Activated CD8-positive, alpha-beta memory T cell treated with anti-CD3 and anti-CD28 coated beads, Interleukin-2, amount 50 U/mL, for 48 hours (primary cell): ENCODE data around the gene HOXA13.

ENCODE experiments used
- DNase-seq: peaks from one replicate; pipeline ENCODE4 v3.0.0-alpha.2; 2020

HOXA13 gene

DNA sequence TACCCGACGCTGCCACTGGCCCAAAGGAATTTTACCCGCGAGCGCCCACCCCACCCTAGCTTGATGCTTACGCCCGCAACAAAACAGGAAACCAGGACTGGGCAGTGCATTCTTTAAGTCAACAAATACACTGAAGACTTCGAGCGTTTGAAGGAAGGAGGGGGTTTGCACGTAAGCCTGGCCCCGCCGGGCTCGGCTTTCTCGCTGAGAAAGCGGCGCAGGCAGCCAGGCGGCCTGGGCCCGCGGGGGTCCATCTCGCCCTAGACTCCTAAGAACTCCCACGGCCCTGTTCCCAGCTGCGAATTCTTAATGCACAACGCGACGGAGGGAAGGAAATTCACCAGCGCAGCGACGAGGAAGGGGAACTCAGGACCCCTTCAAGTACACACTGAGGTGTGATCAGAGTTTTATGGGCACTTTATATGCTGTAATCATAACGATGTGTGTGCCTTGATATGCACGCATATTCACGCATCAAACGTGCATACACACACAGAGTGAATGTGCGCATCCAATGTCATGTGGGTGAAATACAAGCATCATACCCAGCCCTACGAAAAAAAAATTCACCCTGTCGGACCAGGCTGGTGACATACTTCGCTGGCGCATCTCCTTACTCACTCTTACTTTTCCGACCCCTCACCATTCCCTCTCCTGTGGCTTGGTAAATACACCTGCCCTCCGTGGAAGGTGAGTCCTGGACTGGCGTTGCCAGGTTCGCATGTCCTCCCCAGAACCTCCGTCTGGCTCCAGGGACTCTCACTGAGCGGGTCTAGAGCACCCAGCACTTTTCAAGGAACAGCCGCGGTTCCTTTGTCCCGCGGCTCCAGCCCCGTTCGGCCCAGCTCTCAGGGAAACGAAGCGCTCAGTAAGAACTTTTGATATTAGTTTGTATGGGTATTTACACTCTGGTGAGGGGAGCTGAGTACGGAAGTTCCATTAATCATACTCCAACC is 5.7 kb upstream of the HOXA13 start:
- peak; percentile 48 for DNase-seq

DNA sequence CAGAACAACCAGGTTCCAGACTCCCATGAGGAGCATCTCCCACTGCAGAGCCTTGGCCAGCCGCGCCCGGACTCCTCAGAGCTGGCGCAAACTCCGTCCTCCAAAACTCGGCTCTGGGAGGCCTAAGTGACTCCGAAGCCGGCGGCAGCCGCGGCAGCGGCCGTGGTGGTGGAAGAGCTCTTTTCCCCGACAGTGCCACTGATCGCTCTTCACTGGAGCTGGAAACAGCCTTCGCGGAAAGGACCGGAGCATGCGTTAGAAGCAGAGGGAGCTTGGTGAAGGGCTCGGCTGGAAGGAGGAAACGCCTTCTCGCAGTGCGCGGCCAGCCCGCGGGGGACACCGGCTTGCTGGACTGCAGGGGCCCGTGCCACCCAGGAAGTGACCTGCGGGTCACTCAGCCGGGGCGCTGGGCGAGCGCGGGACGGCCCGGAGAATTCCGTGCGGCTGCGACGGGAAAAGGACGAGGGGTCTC is 5.0 kb upstream of the HOXA13 start:
- DNase-seq, result peak; percentile 56

DNA sequence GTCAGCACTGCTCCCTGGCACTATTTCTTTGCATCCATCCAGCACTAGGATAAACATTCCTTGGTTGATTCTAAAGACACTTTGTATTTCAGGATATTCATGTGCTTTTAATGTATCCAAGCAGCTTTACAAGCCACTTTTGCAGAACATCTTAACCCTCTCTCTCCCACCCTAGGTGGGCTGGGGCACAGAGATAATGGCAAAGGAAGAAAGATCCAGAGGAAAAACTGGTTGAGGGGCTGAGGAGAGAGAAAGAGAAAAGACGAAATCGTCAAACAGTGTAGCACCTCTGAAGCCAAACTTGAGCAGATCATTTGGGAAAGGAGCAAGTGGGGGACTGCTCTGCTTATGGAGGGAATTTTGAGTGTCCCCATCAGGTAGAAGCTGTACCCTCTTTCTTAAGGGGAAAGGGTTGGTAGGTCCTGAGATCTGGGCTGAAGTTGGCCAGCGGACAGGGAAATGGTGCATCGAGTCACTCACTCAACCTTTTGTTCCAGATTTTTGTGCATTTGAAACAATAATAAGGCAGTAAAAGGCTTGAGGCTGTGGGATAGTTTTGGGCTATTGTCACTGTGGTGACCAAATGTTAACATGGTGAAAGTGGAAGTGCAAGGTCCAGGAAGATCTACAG is 4.2 kb upstream of the HOXA13 start:
- DNase-seq, result no peak

DNA sequence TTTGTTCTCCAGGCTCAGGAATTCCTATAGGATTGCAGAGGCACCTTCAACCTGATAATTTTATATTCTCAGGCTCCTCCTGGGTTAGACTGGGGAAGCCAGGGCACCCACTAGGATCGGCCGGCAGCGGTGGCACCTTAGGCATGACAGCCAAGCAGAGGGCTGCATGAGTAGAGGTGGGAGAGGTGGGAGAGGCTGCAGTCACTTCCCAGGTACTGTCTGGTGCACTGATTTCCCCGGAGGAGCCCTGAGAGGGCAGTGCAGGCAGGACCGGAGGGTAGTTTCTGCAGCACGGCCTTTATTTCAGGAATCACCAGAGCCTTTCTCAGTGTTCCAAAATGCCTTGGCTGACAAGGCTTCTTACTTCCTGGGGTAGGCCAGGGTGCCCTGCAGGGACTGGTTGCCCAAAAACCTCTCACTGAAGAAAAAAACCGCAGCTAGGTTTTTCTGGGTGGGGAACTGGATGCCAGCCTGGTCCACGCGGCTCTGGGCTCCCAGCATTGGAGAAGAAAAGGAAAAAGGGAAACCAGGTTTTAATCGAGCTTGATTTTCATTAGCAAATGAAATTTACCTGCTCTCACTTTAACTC is 3.6 kb upstream of the HOXA13 start:
- DNase-seq, result peak; percentile 40

DNA sequence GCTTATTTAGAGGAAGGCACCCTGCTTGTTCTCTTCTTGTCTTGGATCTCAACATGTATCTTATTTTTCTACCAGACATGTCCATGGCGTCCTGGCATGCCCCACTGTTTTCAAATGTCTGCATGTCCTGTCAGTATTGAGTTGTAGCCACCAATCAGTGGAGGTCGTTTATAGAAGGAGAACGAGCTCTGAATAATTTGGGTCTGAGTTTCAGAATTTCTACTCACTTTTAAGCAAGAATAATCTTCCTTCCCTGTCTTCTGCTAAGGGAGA is 2.9 kb upstream of the HOXA13 start:
- DNase-seq, result no peak

DNA sequence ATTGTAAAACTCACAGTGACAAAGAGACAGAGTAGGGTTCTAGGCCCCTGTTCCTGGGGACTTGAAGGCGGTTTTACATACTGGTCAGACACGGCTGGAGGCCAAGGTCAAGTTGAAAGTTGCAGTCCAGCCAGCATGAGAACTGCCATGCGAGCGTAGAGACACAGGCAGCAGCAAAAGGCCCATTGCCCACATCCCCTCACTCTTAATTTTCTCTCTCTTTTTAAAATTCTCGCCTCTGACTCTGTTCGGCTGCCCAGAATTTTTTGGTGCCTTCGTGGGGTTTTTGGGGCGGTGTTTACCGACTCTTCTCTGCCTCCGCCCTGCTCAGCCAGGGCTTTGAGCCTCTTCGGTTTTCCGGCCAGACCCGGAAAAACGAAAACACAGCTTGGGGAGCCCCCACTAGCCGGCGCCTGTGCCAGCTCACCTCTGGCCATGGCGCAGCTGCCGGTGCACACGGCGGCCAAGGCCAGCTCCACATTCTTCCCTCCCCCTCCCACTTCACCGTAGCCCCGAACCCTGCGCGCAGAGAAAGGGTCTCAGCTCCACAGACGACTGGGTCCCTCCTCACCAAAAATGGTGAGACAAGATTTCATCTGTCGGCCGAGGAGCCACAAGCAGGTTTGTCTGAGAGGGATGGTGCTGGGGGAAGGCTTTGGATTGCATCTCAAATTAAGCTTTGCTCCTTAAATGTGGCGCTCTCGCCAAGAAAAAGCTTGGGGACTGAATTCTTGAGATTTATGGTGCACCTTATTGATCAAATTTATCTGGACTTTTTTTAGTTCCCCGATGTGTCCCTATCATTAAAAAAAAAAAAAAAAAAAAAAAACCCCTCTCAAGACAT is 2.3 kb upstream of the HOXA13 start:
- DNase-seq, result peak; percentile 47

DNA sequence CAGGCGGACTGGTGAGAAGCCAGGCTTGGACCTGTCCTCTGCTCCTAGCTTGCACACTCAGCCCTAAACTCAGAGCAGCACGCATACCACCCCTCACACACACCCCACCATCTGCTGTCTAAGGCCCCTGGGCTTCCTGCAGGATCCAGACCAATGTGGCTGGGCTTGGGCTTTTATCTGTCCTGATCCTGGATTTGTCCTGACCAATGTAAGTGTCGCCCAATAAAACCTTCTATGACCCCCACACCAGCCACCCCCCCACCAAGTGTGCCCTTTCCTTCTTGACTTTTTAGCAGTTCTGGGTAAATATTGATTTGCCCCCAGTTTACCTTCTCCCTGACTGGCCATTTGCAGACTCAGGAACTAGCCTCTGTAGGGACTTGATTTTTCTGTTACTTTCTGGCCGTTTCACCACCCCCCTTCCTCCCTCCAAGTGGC is 1.7 kb upstream of the HOXA13 start:
- no peak for DNase-seq

DNA sequence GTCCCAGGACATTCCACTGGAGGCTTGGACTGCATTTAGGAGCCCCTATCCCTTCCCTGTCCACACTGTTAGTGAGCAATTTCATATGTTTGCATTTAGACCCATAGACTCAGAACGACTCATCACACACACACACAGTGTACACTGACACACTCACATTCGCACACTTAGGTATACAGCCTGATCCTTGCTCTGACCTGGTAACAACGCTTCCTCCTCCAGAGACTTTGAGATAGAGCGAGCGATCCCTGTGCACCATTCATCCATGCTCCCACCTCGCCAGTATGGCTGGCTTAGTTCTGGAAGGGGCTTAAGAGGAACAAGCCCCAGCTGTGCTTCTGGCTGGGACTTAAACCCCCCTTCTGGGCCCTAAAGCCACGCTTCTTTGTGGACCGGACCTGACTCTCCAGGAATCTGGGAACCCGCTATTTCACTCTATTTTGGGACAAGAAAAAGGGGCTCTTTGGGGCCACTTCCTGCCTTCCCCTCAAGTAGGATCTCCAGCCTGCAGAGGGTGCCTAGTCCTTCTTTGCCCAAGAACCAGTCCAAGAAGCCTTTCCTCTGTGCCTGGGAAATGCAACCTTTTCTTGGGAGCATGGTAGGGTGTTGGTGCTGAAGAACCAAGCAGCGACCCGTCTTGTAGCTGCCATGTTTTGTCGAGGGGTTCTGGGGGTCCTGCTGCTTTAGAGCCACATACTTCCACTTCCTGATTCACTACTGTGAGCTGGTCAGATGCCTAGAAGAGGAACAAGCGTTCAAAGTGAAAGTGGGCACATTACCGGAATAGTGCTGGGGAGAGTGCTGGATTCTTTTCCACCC is 1.1 kb upstream of the HOXA13 start:
- peak; percentile 51 for DNase-seq

DNA sequence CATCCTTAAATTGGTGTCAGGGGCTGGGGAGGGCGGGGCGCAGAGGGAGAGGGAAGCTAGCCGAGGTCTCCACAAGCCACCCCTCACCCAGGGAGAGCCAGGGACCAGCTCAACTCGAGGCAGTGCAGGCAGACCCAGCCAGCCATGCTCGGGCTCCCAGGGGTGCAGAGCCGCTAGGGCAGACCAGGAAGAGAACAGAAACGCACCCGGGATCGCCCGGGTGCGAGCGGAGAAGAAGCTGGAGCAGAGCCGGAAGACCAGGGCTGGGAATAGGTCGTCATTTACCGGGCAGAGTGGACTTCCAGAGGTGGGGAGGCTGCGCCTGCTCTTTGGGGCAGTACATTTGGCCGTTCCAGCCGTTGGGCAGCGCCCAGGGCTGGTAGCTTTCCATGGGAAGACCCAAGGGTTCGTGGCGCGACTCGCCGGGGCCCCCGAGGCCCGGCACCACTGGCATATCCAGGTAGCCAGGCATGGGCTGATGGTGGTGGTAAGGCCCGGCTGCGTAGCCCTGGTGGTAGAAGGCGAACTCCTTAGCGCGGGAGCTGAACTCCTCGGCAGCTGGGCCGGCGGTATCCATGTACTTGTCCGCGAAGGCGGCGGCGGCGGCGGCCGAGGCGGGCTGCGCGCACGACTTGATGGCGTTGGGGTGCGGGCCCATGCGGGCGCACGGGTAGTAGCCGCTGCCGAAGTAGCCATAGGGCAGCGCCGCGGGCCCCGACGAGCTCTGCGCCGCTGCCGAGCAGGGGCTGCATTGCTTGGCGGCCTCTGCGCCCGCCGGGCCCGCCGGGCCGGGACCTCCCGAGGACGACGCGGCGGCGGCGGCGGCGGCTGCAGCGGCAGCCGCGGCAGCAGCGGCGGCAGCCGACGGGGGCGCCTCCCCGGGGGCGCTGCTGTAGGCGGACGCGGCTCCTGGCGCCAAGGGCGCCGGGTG is 755 bp downstream of the HOXA13 start:
- peak; percentile 64 for DNase-seq

DNA sequence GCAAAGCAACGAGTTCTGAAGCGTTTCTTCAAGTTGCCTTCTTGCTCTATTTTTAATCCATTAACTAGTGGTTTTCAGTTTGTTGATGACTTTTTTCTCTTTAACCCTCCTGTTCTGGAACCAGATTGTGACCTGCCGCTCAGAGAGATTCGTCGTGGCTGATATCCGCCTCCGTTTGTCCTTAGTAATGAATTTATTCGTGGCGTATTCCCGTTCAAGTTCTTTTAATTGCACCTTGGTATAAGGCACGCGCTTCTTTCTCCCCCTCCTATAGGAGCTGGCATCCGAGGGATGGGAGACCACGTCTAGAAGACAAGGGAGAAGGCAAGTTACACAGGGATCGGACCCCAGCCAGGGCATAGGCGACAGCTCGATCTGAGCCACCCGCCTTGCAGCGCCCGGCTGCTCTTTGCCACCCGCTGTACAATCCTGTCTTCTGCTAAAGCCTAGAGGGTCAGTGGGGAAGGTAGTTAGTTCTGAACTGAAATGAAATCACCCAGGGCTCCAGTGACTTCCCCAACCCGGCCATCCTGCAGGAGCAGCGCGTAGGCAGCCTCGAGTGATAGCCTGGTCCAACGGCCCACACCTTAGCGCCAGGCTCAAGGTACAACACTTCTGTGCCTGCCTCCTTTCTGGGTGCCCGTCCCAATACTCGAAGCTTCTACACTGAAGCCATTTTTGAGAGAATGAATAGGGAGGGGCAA is 1.6 kb downstream of the HOXA13 start:
- peak; percentile 59 for DNase-seq

DNA sequence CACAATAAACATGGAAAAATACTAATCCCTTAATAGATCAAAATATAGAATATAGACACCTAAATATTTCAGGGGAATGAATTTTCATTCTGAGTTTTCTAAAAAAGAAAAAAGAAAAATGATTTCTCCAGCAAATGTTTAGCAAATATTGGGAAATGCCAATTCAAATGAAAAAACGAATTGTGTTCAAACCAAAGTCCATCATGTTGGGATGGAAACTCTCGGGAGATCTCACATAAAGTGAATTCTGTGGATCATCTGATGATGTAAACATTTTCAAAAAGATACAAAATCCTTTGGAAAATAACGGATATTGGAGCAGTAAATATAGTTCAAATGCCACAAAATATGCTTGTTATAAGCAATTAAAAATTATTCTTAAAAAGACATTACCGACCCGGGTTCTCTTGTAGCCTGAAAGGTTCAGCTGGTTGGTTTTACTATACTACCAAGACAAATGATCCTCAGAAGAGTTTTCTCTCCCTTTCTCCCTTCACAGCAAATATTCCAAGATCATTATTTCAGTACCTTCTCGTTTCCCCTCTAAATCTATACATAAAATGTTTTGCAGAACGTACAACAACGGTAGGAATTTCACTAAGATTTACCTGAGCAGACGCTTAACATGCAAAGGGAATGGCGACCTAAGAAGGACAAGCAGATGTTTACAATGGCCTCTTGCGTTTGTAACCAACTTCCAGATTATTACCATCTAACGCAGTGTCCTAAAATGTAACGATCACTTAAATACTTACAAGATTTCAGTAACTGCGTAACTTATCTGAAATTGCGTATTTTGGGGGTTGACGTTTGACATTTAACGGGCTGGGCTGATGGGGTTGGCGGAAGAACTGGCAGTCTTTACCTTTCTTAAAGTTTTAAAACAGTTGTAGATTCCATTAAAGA is 2.5 kb downstream of the HOXA13 start:
- DNase-seq, result no peak

DNA sequence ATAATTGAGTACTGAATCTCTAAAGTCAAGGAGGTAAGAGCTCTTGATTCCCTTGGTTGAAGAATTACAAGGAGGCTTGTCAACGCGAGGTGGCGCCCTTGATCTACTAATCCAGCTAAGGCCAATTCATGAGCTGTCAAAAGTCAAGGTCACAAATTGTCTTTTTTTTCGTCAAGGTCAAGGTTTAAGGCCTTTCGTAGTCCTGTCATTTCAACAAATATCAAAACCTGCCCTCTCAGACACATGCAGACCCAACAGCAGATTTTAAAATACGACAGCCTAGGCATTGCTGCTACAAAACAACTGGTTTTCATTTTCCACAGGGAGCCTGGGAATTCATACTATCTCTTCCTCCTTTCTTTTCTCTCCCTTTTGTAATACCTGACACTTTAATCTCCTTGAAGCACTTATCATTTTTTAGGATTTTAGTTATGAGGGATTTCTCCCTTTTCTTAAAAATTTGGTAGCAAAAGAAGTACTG is 3.6 kb downstream of the HOXA13 start:
- DNase-seq, result peak; percentile 91

DNA sequence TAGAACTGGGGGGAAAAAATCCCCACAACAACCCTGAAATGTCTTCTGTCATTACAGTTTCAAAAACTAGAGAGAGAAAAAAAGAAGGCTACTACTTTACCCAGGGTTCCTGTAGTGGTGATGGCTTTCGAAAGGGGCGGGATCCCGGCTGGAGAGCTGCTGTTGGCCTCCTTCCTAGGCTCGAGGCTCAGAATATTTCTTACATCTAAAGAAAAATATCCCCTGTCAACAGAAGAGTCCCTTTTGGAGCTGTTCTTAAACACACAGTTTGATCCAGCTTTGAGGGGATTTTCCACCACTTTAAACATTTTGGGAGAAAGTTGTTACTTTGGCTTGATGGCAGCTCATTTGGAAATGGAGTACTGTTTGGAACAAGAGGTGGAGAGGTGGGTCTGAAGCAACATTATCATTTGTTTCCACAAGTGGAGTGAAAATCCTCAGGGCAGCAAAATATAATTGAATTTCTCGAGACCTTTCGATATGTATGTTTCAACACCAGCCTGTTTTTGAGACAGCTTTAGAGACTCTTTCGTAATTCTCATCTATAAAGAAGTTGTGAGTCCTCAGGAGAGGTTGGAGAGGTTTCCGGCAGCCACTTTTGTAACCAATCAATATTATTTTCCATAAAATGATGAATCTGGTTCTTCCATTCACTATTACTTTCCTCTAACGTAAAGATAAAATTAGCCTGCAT is 5.1 kb downstream of the HOXA13 start:
- DNase-seq, result no peak

DNA sequence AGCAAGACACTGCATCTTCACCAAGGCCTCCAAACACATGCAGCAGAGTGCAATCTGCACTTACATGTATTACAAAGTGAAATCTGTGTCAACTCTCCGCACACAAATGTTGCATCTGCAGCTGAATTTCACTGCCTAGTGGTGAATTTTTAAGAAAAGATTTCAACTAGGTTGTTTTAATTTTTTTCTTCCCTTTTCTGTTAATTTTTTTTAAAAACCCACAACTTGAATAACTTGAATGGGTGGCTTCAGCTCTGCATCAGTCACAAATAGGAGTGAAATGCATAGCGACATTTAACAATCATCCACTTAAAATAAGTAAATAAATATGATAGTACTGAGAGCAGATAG is 5.9 kb downstream of the HOXA13 start:
- DNase-seq, result no peak

DNA sequence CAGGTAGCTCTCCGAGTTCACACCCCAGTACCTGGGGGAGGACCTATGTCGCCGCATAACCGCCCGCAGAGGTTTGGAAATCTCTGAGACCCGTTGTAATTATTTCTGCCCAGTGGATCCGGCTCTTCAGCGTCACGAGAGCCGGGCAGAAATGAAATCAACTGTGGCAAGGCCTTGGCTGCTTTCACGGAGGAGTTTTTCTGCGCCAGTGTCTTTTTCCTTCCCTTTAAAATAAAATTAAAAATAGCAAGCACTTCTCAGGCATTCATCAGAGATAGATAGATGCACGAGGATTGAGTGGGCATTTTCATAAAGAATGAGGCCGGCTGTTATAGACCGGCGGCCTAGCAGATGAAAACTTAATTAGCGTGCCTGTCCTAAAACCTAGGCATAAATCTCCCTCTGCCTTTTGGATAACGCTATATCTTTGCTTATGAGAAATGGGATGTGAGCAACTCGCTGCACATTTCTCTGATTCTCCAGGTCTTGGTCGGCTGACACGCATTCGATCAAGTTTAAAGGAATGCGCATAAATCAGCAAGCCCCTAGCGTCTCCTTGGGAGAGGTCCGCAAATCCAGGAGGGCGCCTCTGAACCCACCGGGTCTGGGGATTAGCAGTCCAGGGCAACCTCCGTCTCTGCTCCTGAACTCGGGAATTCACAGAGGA is 6.4 kb downstream of the HOXA13 start:
- peak; percentile 49 for DNase-seq

DNA sequence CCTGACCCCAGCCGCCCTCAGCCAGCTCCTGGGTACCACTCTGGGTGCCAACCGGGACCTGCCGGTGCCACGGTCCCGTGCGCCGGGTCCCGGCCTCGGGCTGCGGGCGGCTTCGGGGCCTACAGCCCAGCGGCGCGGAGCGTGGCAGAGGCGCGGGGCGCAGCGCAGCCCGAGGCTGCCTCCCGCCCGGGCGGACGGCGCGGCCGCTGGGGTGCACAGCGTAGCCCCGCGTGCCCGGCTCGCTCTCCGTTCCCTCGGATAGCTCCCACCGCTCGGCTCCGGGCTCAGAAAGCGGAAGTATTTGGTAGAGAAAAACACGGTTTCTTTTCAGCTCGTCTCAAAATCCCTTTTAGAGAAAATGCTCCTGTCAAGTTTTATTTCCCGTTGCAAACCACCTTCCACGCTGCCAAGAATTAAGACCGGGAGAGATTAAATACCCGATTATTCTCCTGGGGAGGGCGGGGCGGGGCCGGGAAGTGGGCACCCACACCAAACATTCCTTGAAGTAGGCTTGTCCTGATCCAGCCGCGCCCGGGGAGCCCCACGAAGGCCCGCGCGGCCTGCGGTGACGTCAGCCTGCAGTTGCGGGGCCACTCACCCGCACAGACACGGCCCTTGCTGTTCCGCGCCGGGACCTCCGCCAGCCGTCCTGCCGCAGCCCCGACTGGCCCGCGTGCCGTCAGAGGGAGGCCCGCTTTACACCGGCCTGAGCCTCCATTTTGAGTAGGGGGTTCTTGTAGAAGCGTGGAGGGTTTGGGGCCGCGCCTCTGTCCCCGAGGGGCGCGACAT is 7.2 kb downstream of the HOXA13 start:
- DNase-seq, result peak; percentile 53
